Neural progenitor cell (in vitro differentiated cells): ENCODE data around the gene VAX1. TPM values are rescaled to one million over a fixed set of nuclear protein-coding genes. Genes with fewer than 3 reads are reported as not detected.
A peak's percentile ranks its signal among the peaks of the same experiment; 100 is the strongest.

ENCODE experiments used
- DNase-seq: peaks from one replicate; pipeline ENCODE4 v3.0.0-alpha.2; 2016; ENCODE audit warnings: low spot score
- H2AFZ ChIP-seq: fragments of 200-600 bp; sonication (generic); replicated peaks from 2 replicates; pipeline ENCODE4 v1.6.1; 2016; ENCODE audit warnings: antibody characterized with exemption
- H3F3A ChIP-seq: fragments of 200-600 bp; sonication (generic); 2 replicates; pipeline ENCODE4 v1.6.1; 2016; ENCODE audit warnings: antibody characterized with exemption, low read depth
- H3K27ac ChIP-seq: fragments of 200-600 bp; sonication (generic); 2 replicates; pipeline ENCODE4 v1.5.1; 2016; ENCODE audit warnings: mild to moderate bottlenecking
- H3K27me3 ChIP-seq: fragments of 200-600 bp; sonication (generic); 2 replicates; pipeline ENCODE4 v1.6.1; 2016; ENCODE audit warnings: mild to moderate bottlenecking, moderate library complexity
- H3K36me3 ChIP-seq: fragments of 200-600 bp; sonication (generic); 2 replicates; pipeline ENCODE4 v1.5.1; 2016
- H3K4me1 ChIP-seq: fragments of 200-600 bp; sonication (generic); 2 replicates; pipeline ENCODE4 v1.6.1; 2016; ENCODE audit warnings: mixed run types
- H3K4me2 ChIP-seq: fragments of 200-600 bp; sonication (generic); 2 replicates; pipeline ENCODE4 v1.6.1; 2016
- H3K4me3 ChIP-seq: fragments of 200-600 bp; sonication (generic); 2 replicates; pipeline ENCODE4 v1.5.1; 2016
- H3K79me2 ChIP-seq: fragments of 200-600 bp; sonication (generic); 2 replicates; pipeline ENCODE4 v1.6.1; 2016; ENCODE audit warnings: low read depth
- H3K9ac ChIP-seq: fragments of 200-600 bp; sonication (generic); 2 replicates; pipeline ENCODE4 v1.6.1; 2016
- H3K9me3 ChIP-seq: fragments of 200-600 bp; sonication (generic); 2 replicates; pipeline ENCODE4 v1.5.1; 2016; ENCODE audit warnings: low read depth
- H4K20me1 ChIP-seq: fragments of 200-600 bp; sonication (generic); 2 replicates; pipeline ENCODE4 v1.6.1; 2016; ENCODE audit warnings: low read depth
- H3K27ac Mint-ChIP-seq: 3 replicates; pipeline ENCODE4 v1.8.0; 2021; ENCODE audit warnings: mixed read lengths
- H3K27me3 Mint-ChIP-seq: 2 replicates; pipeline ENCODE4 v1.8.0; 2022; ENCODE audit warnings: low read depth, mild to moderate bottlenecking, inconsistent platforms, moderate library complexity, mixed read lengths; ENCODE audit not compliant: insufficient read depth
- H3K36me3 Mint-ChIP-seq: 3 replicates; pipeline ENCODE4 v1.8.0; 2021; ENCODE audit warnings: mixed read lengths
- H3K4me1 Mint-ChIP-seq: 3 replicates; pipeline ENCODE4 v1.8.0; 2021; ENCODE audit warnings: mixed read lengths
- H3K4me3 Mint-ChIP-seq: 3 replicates; pipeline ENCODE4 v1.8.0; 2021; ENCODE audit warnings: mild to moderate bottlenecking, moderate library complexity, mixed read lengths
- H3K9me3 Mint-ChIP-seq: 3 replicates; pipeline ENCODE4 v1.8.0; 2020; ENCODE audit warnings: mixed read lengths
- EZH2 ChIP-seq: fragments of 200-600 bp; sonication (generic); IDR thresholded peaks from 2 replicates; pipeline ENCODE4 v1.6.1; 2017; ENCODE audit warnings: antibody characterized with exemption, mild to moderate bottlenecking, moderate library complexity
- EZH2phosphoT487 ChIP-seq: fragments of 200-600 bp; sonication (generic); IDR thresholded peaks from 2 replicates; pipeline ENCODE4 v1.6.1; 2017; ENCODE audit warnings: antibody characterized with exemption
- total RNA-seq: library from RNA; depleted of rRNA; stranded (reverse); fragments of >200 nt; gene quantifications from 2 replicates; pipeline ENCODE4 v1.2.3, GENCODE V29; 2015; ENCODE audit warnings: low replicate concordance
- TF ChIP-seq, protein P1 (sequence below): fragments of 200-600 bp; sonication (generic); IDR thresholded peaks from 2 replicates; pipeline ENCODE4 v1.5.1; 2017; ENCODE audit warnings: antibody characterized with exemption, mild to moderate bottlenecking

VAX1 gene
- total RNA-seq, 1 donor from 2014 or later = not detected

DNA sequence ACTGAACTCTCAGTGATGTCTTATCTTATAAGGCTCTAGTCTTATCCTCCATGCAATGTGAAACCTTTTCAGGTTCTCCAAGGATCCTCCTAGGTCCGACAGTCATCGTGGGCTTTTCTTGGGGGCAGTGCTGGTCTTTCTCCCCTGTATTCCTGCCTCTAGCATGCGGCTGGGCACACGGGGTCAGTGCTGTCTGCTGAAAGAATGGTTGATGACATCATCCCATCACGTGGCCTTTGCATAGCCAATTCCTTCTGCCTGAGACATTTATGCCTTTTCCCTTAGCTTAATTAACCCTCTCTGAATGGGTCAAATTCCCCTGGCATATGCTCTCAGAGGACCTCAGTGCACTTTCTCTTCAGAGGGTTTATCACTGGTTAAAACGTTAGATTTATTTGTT is 32.2 kb upstream of the VAX1 start:
- H3K27me3 Mint-ChIP-seq = peaks cover 78% of the 10 kb centered on the region
- Histone ChIP-seq H3K9ac (no peak overlapping the region), H3K27me3 (peaks cover 100% of the 10 kb centered on the region), H3K79me2 (no peaks in the 10 kb centered on the region), H3K4me2 (no peak overlapping the region), H3K4me1 (peaks cover 34% of the 10 kb centered on the region), H3K9me3 (no peaks in the 10 kb centered on the region), H2AFZ (no peak overlapping the region), H3K4me3 (no peak overlapping the region), H3K27ac (no peak overlapping the region), H3F3A (peaks cover 36% of the 10 kb centered on the region), H3K36me3 (no peaks in the 10 kb centered on the region), H4K20me1 (peaks cover 23% of the 10 kb centered on the region)
- H3K4me3 Mint-ChIP-seq = no peak overlapping the region
- no peak for DNase-seq
- H3K4me1 Mint-ChIP-seq = peaks cover 21% of the 10 kb centered on the region
- no peaks in the 10 kb centered on the region for H3K36me3 Mint-ChIP-seq
- no peak for TF ChIP-seq EZH2
- TF ChIP-seq, protein P1, sequence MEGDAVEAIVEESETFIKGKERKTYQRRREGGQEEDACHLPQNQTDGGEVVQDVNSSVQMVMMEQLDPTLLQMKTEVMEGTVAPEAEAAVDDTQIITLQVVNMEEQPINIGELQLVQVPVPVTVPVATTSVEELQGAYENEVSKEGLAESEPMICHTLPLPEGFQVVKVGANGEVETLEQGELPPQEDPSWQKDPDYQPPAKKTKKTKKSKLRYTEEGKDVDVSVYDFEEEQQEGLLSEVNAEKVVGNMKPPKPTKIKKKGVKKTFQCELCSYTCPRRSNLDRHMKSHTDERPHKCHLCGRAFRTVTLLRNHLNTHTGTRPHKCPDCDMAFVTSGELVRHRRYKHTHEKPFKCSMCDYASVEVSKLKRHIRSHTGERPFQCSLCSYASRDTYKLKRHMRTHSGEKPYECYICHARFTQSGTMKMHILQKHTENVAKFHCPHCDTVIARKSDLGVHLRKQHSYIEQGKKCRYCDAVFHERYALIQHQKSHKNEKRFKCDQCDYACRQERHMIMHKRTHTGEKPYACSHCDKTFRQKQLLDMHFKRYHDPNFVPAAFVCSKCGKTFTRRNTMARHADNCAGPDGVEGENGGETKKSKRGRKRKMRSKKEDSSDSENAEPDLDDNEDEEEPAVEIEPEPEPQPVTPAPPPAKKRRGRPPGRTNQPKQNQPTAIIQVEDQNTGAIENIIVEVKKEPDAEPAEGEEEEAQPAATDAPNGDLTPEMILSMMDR = no peak
- TF ChIP-seq EZH2phosphoT487 = no peak
- H3K9me3 Mint-ChIP-seq = no peaks in the 10 kb centered on the region
- no peak overlapping the region for H3K27ac Mint-ChIP-seq

DNA sequence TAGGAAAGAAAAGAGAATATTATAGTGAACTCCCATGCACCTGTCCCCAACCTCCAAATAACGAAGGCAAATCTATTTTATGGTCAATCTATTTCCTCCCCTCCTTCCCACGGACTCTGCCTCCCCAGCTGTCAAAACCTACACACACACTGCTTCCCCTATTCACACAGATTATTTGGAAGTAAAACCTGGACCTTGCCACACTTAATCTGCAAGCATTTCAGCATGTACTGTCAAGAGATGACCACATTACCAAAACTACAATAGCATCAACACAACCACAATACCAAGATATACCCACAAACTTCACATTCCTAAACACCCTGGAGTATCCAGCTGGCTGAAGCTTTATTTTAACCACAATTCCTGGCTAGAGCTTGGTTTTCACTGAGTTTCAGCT is 31.4 kb upstream of the VAX1 start:
- no peak for DNase-seq
- no peaks in the 10 kb centered on the region for H3K9me3 ChIP-seq
- no peaks in the 10 kb centered on the region for H3K79me2 ChIP-seq
- H3K27ac ChIP-seq = no peak overlapping the region
- no peak overlapping the region for H2AFZ ChIP-seq
- no peaks in the 10 kb centered on the region for H3K9me3 Mint-ChIP-seq
- peaks cover 40% of the 10 kb centered on the region for H3F3A ChIP-seq
- peak; percentile 24 for TF ChIP-seq EZH2
- TF ChIP-seq EZH2phosphoT487 = no peak
- no peaks in the 10 kb centered on the region for H3K36me3 ChIP-seq
- peaks cover 80% of the 10 kb centered on the region for H3K27me3 Mint-ChIP-seq
- peaks cover 30% of the 10 kb centered on the region for H4K20me1 ChIP-seq
- peaks cover 18% of the 10 kb centered on the region for H3K4me1 Mint-ChIP-seq
- no peak overlapping the region for H3K27ac Mint-ChIP-seq
- no peak overlapping the region for H3K4me3 ChIP-seq
- H3K9ac ChIP-seq = no peak overlapping the region
- H3K36me3 Mint-ChIP-seq = no peaks in the 10 kb centered on the region
- peaks cover 31% of the 10 kb centered on the region for H3K4me1 ChIP-seq
- H3K4me3 Mint-ChIP-seq = no peak overlapping the region
- H3K4me2 ChIP-seq = no peak overlapping the region
- peaks cover 100% of the 10 kb centered on the region for H3K27me3 ChIP-seq

DNA sequence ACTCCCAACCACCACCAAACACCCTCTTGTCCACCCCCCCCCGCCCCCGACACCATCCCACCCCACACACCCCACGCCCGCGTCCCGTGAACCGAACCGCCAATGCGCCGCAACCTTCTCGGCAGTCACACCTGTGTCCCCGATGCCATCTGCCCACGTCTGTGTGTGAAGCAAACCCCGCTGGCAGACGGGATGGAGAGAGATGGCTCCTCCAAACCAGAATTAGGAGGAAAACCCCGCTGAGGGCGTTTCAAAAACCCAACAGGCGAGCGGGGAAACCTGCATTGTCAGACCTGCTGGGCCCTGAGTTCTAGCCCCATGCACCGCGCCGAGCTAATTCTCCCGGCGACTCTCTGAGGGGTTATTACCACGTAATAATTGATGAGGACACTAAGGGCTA is 30.7 kb upstream of the VAX1 start:
- peaks cover 25% of the 10 kb centered on the region for H3K4me1 ChIP-seq
- Mint-ChIP-seq H3K27ac (no peak overlapping the region), H3K27me3 (peaks cover 82% of the 10 kb centered on the region), H3K4me1 (peaks cover 17% of the 10 kb centered on the region), H3K4me3 (peak overlapping the region; percentile 71), H3K36me3 (no peaks in the 10 kb centered on the region), H3K9me3 (no peaks in the 10 kb centered on the region)
- H3F3A ChIP-seq = peaks cover 35% of the 10 kb centered on the region
- no peaks in the 10 kb centered on the region for H3K79me2 ChIP-seq
- no peaks in the 10 kb centered on the region for H3K9me3 ChIP-seq
- no peak overlapping the region for H3K9ac ChIP-seq
- peak overlapping the region; percentile 87 for H3K4me2 ChIP-seq
- DNase-seq = peak; percentile 55
- peak overlapping the region; percentile 56 for H3K4me3 ChIP-seq
- H4K20me1 ChIP-seq = peaks cover 38% of the 10 kb centered on the region
- no peaks in the 10 kb centered on the region for H3K36me3 ChIP-seq
- H3K27ac ChIP-seq = no peak overlapping the region
- peaks cover 100% of the 10 kb centered on the region for H3K27me3 ChIP-seq
- no peak overlapping the region for H2AFZ ChIP-seq
- TF ChIP-seq, protein P1 = no peak
- TF ChIP-seq EZH2 = no peak
- TF ChIP-seq EZH2phosphoT487 = no peak

DNA sequence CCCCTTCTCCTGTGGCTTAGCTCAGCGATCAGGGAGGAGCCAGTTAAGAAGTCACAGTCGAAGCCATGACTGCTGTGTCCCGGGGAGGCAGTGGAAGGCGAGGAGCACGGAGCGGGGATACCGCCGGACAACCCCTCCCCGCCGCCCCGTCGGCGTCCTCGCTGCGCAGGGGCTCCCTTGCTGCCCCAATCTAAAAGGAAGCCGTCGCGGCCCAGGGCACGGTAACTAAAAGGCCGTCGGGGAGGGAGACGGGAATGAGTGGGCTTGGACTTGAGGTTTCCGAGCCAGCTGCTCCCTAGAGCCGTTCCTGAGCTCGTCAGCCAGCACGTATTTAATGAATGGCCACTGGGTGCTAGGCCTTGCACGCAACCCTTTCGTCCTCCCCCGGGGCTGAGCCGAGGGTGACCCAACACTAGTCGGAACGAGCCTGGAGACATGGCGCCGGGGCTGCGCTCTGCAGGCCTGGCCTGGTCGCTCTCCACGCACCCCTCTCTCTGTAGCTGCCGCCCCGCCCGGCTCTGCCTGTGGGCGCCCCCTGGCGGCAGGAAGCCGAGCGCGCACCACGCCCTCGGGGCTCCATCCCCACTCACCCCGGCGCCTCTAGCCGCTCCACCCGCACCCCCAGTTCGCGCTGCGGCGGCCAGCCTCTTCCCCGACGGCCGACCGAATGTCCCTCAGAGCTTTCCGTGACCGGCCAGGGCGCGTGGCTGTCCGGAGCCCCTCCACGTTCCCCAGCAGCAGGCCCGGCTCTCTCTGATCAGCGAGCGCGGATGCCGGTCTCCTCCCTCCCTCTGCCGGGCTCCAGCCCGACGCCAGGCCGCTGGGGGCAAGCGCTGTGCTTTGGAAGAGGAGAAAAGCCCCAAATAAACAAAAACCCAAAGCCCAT is 30.0 kb upstream of the VAX1 start:
- H3K4me3 ChIP-seq = peak overlapping the region; percentile 56
- H3K27me3 Mint-ChIP-seq = peaks cover 79% of the 10 kb centered on the region
- peaks cover 100% of the 10 kb centered on the region for H3K27me3 ChIP-seq
- peak overlapping the region; percentile 79 for H2AFZ ChIP-seq
- H3K79me2 ChIP-seq = no peaks in the 10 kb centered on the region
- peaks cover 31% of the 10 kb centered on the region for H3K4me1 ChIP-seq
- DNase-seq = peak; percentile 88
- peak overlapping the region; percentile 87 for H3K4me2 ChIP-seq
- peaks cover 17% of the 10 kb centered on the region for H3K4me1 Mint-ChIP-seq
- H4K20me1 ChIP-seq = peaks cover 39% of the 10 kb centered on the region
- no peaks in the 10 kb centered on the region for H3K9me3 Mint-ChIP-seq
- H3K4me3 Mint-ChIP-seq = peak overlapping the region; percentile 78
- H3K27ac ChIP-seq = no peak overlapping the region
- H3K27ac Mint-ChIP-seq = no peak overlapping the region
- peaks cover 35% of the 10 kb centered on the region for H3F3A ChIP-seq
- no peak overlapping the region for H3K9ac ChIP-seq
- TF ChIP-seq EZH2phosphoT487 = peak; percentile 80
- TF ChIP-seq, protein P1 = peak; percentile 93
- peak; percentile 89 for TF ChIP-seq EZH2
- H3K9me3 ChIP-seq = no peaks in the 10 kb centered on the region
- no peaks in the 10 kb centered on the region for H3K36me3 Mint-ChIP-seq
- H3K36me3 ChIP-seq = no peaks in the 10 kb centered on the region
